Measurements from ENCODE around the gene TXNDC9.
A peak's percentile ranks its signal among the peaks of the same experiment; 100 is the strongest.
"Not testable (repeated sequence)": the region's sequence is repeated elsewhere in the genome, so short reads cannot be mapped to it uniquely, and the experiment has no call there.

The TXNDC9 gene

GRCh38 chr2:99335911-99336803, at the start of gene TXNDC9:
TXNDC9 (minus strand) TSS chr2:99336333; CDS start chr2:99333210, 3,123 bp downstream.
- Histone ChIP-seq H3K4me1 (ENCODE audit: control insufficient read depth, insufficient read depth, low read length) (peaks cover 34% of the 10 kb centered on the region), H3K9me3 (ENCODE audit: control insufficient read depth, low read length) (no peaks in the 10 kb centered on the region), H3K27me3 (replicated peaks; ENCODE audit: control insufficient read depth, insufficient read depth, low read length) (no peaks in the 10 kb centered on the region), H3K9ac (ENCODE audit: low read length) (peak within 1 kb of the TSS; percentile 92), H3K36me3 (ENCODE audit: control insufficient read depth, insufficient read depth, low read length, severe bottlenecking) (peaks cover 21% of the 10 kb centered on the region), H3K4me3 (ENCODE audit: low read length) (peak within 1 kb of the TSS; percentile 98)
- DNase-seq (ENCODE audit: low read depth), result peak; percentile 100

GRCh38 chr2:99382143-99382542, 46.0 kb upstream of the TXNDC9 start:
- no peaks in the 10 kb centered on the region for H3K9me3 ChIP-seq (ENCODE audit: control insufficient read depth, low read length)
- H3K27me3 ChIP-seq (replicated peaks; ENCODE audit: control insufficient read depth, insufficient read depth, low read length), result no peaks in the 10 kb centered on the region
- no peak overlapping the region for H3K9ac ChIP-seq (ENCODE audit: low read length)
- DNase-seq (ENCODE audit: low read depth), result no peak
- H3K4me1 ChIP-seq (ENCODE audit: control insufficient read depth, insufficient read depth, low read length), result no peaks in the 10 kb centered on the region
- H3K4me3 ChIP-seq (ENCODE audit: low read length), result no peak overlapping the region
- peaks cover 67% of the 10 kb centered on the region for H3K36me3 ChIP-seq (ENCODE audit: control insufficient read depth, insufficient read depth, low read length, severe bottlenecking)

GRCh38 chr2:99380376-99381010, 44.4 kb upstream of the TXNDC9 start:
- H3K9me3 ChIP-seq (ENCODE audit: control insufficient read depth, low read length), result no peaks in the 10 kb centered on the region
- no peak overlapping the region for H3K9ac ChIP-seq (ENCODE audit: low read length)
- DNase-seq (ENCODE audit: low read depth), result no peak
- no peaks in the 10 kb centered on the region for H3K4me1 ChIP-seq (ENCODE audit: control insufficient read depth, insufficient read depth, low read length)
- H3K27me3 ChIP-seq (replicated peaks; ENCODE audit: control insufficient read depth, insufficient read depth, low read length), result no peaks in the 10 kb centered on the region
- no peak overlapping the region for H3K4me3 ChIP-seq (ENCODE audit: low read length)
- peaks cover 83% of the 10 kb centered on the region for H3K36me3 ChIP-seq (ENCODE audit: control insufficient read depth, insufficient read depth, low read length, severe bottlenecking)

GRCh38 chr2:99377879-99378278, 41.7 kb upstream of the TXNDC9 start:
- H3K4me3 ChIP-seq (ENCODE audit: low read length), result no peak overlapping the region
- no peaks in the 10 kb centered on the region for H3K27me3 ChIP-seq (replicated peaks; ENCODE audit: control insufficient read depth, insufficient read depth, low read length)
- H3K36me3 ChIP-seq (ENCODE audit: control insufficient read depth, insufficient read depth, low read length, severe bottlenecking), result peaks cover 89% of the 10 kb centered on the region
- no peak overlapping the region for H3K9ac ChIP-seq (ENCODE audit: low read length)
- no peaks in the 10 kb centered on the region for H3K4me1 ChIP-seq (ENCODE audit: control insufficient read depth, insufficient read depth, low read length)
- no peak for DNase-seq (ENCODE audit: low read depth)
- H3K9me3 ChIP-seq (ENCODE audit: control insufficient read depth, low read length), result no peaks in the 10 kb centered on the region

- DNase-seq (ENCODE audit: low read depth), result no peak
- H3K9me3 ChIP-seq (ENCODE audit: control insufficient read depth, low read length), result no peaks in the 10 kb centered on the region
- H3K27me3 ChIP-seq (replicated peaks; ENCODE audit: control insufficient read depth, insufficient read depth, low read length), result no peaks in the 10 kb centered on the region
- H3K4me1 ChIP-seq (ENCODE audit: control insufficient read depth, insufficient read depth, low read length), result no peaks in the 10 kb centered on the region
- H3K4me3 ChIP-seq (ENCODE audit: low read length), result no peak overlapping the region
- no peak overlapping the region for H3K9ac ChIP-seq (ENCODE audit: low read length)
- H3K36me3 ChIP-seq (ENCODE audit: control insufficient read depth, insufficient read depth, low read length, severe bottlenecking), result peaks cover 89% of the 10 kb centered on the region
These were observed 40.2 kb upstream of the TXNDC9 start for GRCh38 chr2:99376254-99376864.

GRCh38 chr2:99374747-99375146, 38.6 kb upstream of the TXNDC9 start:
- Histone ChIP-seq H3K4me1 (ENCODE audit: control insufficient read depth, insufficient read depth, low read length) (no peaks in the 10 kb centered on the region), H3K4me3 (ENCODE audit: low read length) (no peak overlapping the region), H3K27me3 (replicated peaks; ENCODE audit: control insufficient read depth, insufficient read depth, low read length) (no peaks in the 10 kb centered on the region), H3K9me3 (ENCODE audit: control insufficient read depth, low read length) (no peaks in the 10 kb centered on the region), H3K36me3 (ENCODE audit: control insufficient read depth, insufficient read depth, low read length, severe bottlenecking) (peaks cover 91% of the 10 kb centered on the region), H3K9ac (ENCODE audit: low read length) (no peak overlapping the region)
- DNase-seq (ENCODE audit: low read depth), result no peak

GRCh38 chr2:99373144-99373543, 37.0 kb upstream of the TXNDC9 start:
- Histone ChIP-seq H3K4me3 (ENCODE audit: low read length) (no peak overlapping the region), H3K36me3 (ENCODE audit: control insufficient read depth, insufficient read depth, low read length, severe bottlenecking) (peaks cover 95% of the 10 kb centered on the region), H3K27me3 (replicated peaks; ENCODE audit: control insufficient read depth, insufficient read depth, low read length) (no peaks in the 10 kb centered on the region), H3K9ac (ENCODE audit: low read length) (no peak overlapping the region), H3K9me3 (ENCODE audit: control insufficient read depth, low read length) (no peaks in the 10 kb centered on the region), H3K4me1 (ENCODE audit: control insufficient read depth, insufficient read depth, low read length) (no peaks in the 10 kb centered on the region)
- no peak for DNase-seq (ENCODE audit: low read depth)

GRCh38 chr2:99368854-99369253, 32.7 kb upstream of the TXNDC9 start:
- not testable (repeated sequence) for DNase-seq (ENCODE audit: low read depth); H3K4me1 ChIP-seq (ENCODE audit: control insufficient read depth, insufficient read depth, low read length); H3K9ac ChIP-seq (ENCODE audit: low read length); H3K27me3 ChIP-seq (replicated peaks; ENCODE audit: control insufficient read depth, insufficient read depth, low read length); H3K9me3 ChIP-seq (ENCODE audit: control insufficient read depth, low read length); H3K4me3 ChIP-seq (ENCODE audit: low read length)
- peaks cover 97% of the 10 kb centered on the region for H3K36me3 ChIP-seq (ENCODE audit: control insufficient read depth, insufficient read depth, low read length, severe bottlenecking)

- H3K36me3 ChIP-seq (ENCODE audit: control insufficient read depth, insufficient read depth, low read length, severe bottlenecking), result peaks cover 84% of the 10 kb centered on the region
- DNase-seq (ENCODE audit: low read depth), result no peak
- H3K9ac ChIP-seq (ENCODE audit: low read length), result no peak overlapping the region
- H3K27me3 ChIP-seq (replicated peaks; ENCODE audit: control insufficient read depth, insufficient read depth, low read length), result no peaks in the 10 kb centered on the region
- H3K9me3 ChIP-seq (ENCODE audit: control insufficient read depth, low read length), result no peaks in the 10 kb centered on the region
- no peak overlapping the region for H3K4me3 ChIP-seq (ENCODE audit: low read length)
- H3K4me1 ChIP-seq (ENCODE audit: control insufficient read depth, insufficient read depth, low read length), result no peaks in the 10 kb centered on the region
These were observed 29.5 kb upstream of the TXNDC9 start for GRCh38 chr2:99365661-99366060.

- no peak for DNase-seq (ENCODE audit: low read depth)
- H3K4me1 ChIP-seq (ENCODE audit: control insufficient read depth, insufficient read depth, low read length), result peaks cover 6% of the 10 kb centered on the region
- peaks cover 9% of the 10 kb centered on the region for H3K36me3 ChIP-seq (ENCODE audit: control insufficient read depth, insufficient read depth, low read length, severe bottlenecking)
- H3K4me3 ChIP-seq (ENCODE audit: low read length), result no peak overlapping the region
- no peaks in the 10 kb centered on the region for H3K9me3 ChIP-seq (ENCODE audit: control insufficient read depth, low read length)
- no peak overlapping the region for H3K9ac ChIP-seq (ENCODE audit: low read length)
- H3K27me3 ChIP-seq (replicated peaks; ENCODE audit: control insufficient read depth, insufficient read depth, low read length), result no peaks in the 10 kb centered on the region
These were observed 20.7 kb upstream of the TXNDC9 start for GRCh38 chr2:99356853-99357252.

GRCh38 chr2:99354825-99355224, 18.7 kb upstream of the TXNDC9 start:
- DNase-seq (ENCODE audit: low read depth); H3K4me1 ChIP-seq (ENCODE audit: control insufficient read depth, insufficient read depth, low read length); H3K4me3 ChIP-seq (ENCODE audit: low read length); H3K27me3 ChIP-seq (replicated peaks; ENCODE audit: control insufficient read depth, insufficient read depth, low read length); H3K36me3 ChIP-seq (ENCODE audit: control insufficient read depth, insufficient read depth, low read length, severe bottlenecking); H3K9me3 ChIP-seq (ENCODE audit: control insufficient read depth, low read length); H3K9ac ChIP-seq (ENCODE audit: low read length): not testable (repeated sequence)

All from adipocyte (in vitro differentiated cells).